ENCODE data around the gene PPP3CA. TPM values are rescaled to one million over a fixed set of nuclear protein-coding genes. Genes with fewer than 3 reads are reported as not detected.

PPP3CA gene
- total RNA-seq, 1 experiment from 2014 or later, result 40.2 TPM

GRCh38 chr4:101315786-101316185, 31.5 kb downstream of the PPP3CA start:
- Histone ChIP-seq H3K4me1 (replicated peaks; ENCODE audit: insufficient read depth) (no peaks in the 10 kb centered on the region), H3K9me3 (ENCODE audit: insufficient read depth, low read depth) (no peaks in the 10 kb centered on the region), H4K20me1 (ENCODE audit: insufficient read depth) (no peaks in the 10 kb centered on the region; the same call in 1 of the 2 replicates), H3K9me2 (ENCODE audit: insufficient read depth) (no peaks in the 10 kb centered on the region), H2AFZ (no peak overlapping the region), H3K27me3 (ENCODE audit: insufficient read depth, low read depth) (no peaks in the 10 kb centered on the region), H3K4me2 (no peak overlapping the region), H3K36me3 (ENCODE audit: low read depth) (no peaks in the 10 kb centered on the region), H3K79me2 (ENCODE audit: low read depth) (peaks cover 20% of the 10 kb centered on the region; the same call in 1 of the 2 replicates), H3K4me3 (no peak overlapping the region), H3F3A (ENCODE audit: insufficient read depth, low read depth) (no peaks in the 10 kb centered on the region), H3K27ac (no peak overlapping the region)
- no peak for DNase-seq
- TF ChIP-seq, protein P1, sequence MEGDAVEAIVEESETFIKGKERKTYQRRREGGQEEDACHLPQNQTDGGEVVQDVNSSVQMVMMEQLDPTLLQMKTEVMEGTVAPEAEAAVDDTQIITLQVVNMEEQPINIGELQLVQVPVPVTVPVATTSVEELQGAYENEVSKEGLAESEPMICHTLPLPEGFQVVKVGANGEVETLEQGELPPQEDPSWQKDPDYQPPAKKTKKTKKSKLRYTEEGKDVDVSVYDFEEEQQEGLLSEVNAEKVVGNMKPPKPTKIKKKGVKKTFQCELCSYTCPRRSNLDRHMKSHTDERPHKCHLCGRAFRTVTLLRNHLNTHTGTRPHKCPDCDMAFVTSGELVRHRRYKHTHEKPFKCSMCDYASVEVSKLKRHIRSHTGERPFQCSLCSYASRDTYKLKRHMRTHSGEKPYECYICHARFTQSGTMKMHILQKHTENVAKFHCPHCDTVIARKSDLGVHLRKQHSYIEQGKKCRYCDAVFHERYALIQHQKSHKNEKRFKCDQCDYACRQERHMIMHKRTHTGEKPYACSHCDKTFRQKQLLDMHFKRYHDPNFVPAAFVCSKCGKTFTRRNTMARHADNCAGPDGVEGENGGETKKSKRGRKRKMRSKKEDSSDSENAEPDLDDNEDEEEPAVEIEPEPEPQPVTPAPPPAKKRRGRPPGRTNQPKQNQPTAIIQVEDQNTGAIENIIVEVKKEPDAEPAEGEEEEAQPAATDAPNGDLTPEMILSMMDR (conservative IDR thresholded peaks at IDR 0.05), result no peak
- no peak for TF ChIP-seq EZH2 (IDR thresholded peaks at IDR 0.05; ENCODE audit: low read depth)
- intact Hi-C loops (cut with micrococcal nuclease; ENCODE audit: unreplicated experiment), result no loop called here
- no TSS peak for BruUV-seq (replicated peaks)
- POLR2A ChIA-PET (ENCODE audit: unreplicated experiment), result no interaction called here
- CTCF ChIA-PET, result no interaction called here

DNA sequence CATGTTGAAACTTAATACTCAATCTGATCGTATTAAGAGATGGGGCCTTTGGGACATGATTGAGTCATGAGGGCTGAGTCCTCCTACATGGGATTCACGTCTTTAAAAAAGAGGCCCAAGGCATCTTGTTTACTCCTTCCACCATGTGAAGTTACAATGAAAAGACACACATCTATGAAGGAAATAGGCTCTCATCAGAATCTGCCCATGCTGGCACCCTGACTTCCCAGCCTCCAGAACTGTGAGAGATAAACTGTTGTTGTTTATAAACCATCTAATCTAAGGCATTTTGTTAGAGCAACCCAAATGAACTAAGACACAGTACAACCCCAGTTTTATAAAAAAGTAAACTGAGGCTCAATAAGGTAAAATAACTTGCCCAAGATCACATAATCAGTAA, 32.3 kb downstream of the PPP3CA start:
- Histone ChIP-seq H4K20me1 (ENCODE audit: insufficient read depth) (no peaks in the 10 kb centered on the region; the same call in 1 of the 2 replicates), H3K4me3 (no peak overlapping the region), H3K9me3 (ENCODE audit: insufficient read depth, low read depth) (no peaks in the 10 kb centered on the region), H3K27ac (no peak overlapping the region), H3K9me2 (ENCODE audit: insufficient read depth) (no peaks in the 10 kb centered on the region), H3K27me3 (ENCODE audit: insufficient read depth, low read depth) (no peaks in the 10 kb centered on the region), H2AFZ (no peak overlapping the region), H3K4me1 (replicated peaks; ENCODE audit: insufficient read depth) (no peaks in the 10 kb centered on the region), H3F3A (ENCODE audit: insufficient read depth, low read depth) (no peaks in the 10 kb centered on the region), H3K79me2 (ENCODE audit: low read depth) (peaks cover 20% of the 10 kb centered on the region; the same call in 1 of the 2 replicates), H3K4me2 (no peak overlapping the region), H3K36me3 (ENCODE audit: low read depth) (no peaks in the 10 kb centered on the region)
- BruUV-seq (replicated peaks), result no TSS peak
- ChIA-PET CTCF (no interaction called here), POLR2A (ENCODE audit: unreplicated experiment) (no interaction called here)
- DNase-seq, result no peak
- intact Hi-C loops (cut with micrococcal nuclease; ENCODE audit: unreplicated experiment), result no loop called here
- TF ChIP-seq, protein P1 (conservative IDR thresholded peaks at IDR 0.05), result no peak
- TF ChIP-seq EZH2 (IDR thresholded peaks at IDR 0.05; ENCODE audit: low read depth), result no peak

GRCh38 chr4:101309925-101310324, 37.4 kb downstream of the PPP3CA start:
- BruUV-seq (replicated peaks), result no TSS peak
- Histone ChIP-seq H3F3A (ENCODE audit: insufficient read depth, low read depth) (no peaks in the 10 kb centered on the region), H3K9me2 (ENCODE audit: insufficient read depth) (no peaks in the 10 kb centered on the region), H3K4me1 (replicated peaks; ENCODE audit: insufficient read depth) (no peaks in the 10 kb centered on the region), H3K79me2 (ENCODE audit: low read depth) (peaks cover 7% of the 10 kb centered on the region; the same call in 1 of the 2 replicates), H2AFZ (no peak overlapping the region), H3K4me2 (no peak overlapping the region), H3K27ac (no peak overlapping the region), H3K27me3 (ENCODE audit: insufficient read depth, low read depth) (no peaks in the 10 kb centered on the region), H4K20me1 (ENCODE audit: insufficient read depth) (no peaks in the 10 kb centered on the region), H3K9me3 (ENCODE audit: insufficient read depth, low read depth) (no peaks in the 10 kb centered on the region), H3K36me3 (ENCODE audit: low read depth) (no peaks in the 10 kb centered on the region), H3K4me3 (no peak overlapping the region)
- ChIA-PET POLR2A (ENCODE audit: unreplicated experiment) (no interaction called here), CTCF (no interaction called here)
- DNase-seq, result no peak
- no peak for TF ChIP-seq EZH2 (IDR thresholded peaks at IDR 0.05; ENCODE audit: low read depth)
- TF ChIP-seq, protein P1 (conservative IDR thresholded peaks at IDR 0.05), result no peak
- intact Hi-C loops (cut with micrococcal nuclease; ENCODE audit: unreplicated experiment), result no loop called here
